Measurements from ENCODE around the gene USP28.

- no peak for TF ChIP-seq CTCF (IDR thresholded peaks at IDR 0.05)
- no peak for TF ChIP-seq POLR2A (IDR thresholded peaks at IDR 0.05)
Observed at GRCh38 chr11:113847111-113847510, 28.3 kb downstream of the USP28 start.

All from Peyer's patch (tissue), 4 donors.